ENCODE results near the gene MESP1.

- no peak for TF ChIP-seq CTCF (conservative IDR thresholded peaks at IDR 0.05; ENCODE audit: low read length)
- TF ChIP-seq EZH2phosphoT487 (IDR thresholded peaks at IDR 0.05; ENCODE audit: borderline replicate concordance), result no peak
Observed at GRCh38 chr15:89759835-89760234, 8.8 kb upstream of the MESP1 start.
